ENCODE results near the gene GORAB.

Gene GORAB, protein sequence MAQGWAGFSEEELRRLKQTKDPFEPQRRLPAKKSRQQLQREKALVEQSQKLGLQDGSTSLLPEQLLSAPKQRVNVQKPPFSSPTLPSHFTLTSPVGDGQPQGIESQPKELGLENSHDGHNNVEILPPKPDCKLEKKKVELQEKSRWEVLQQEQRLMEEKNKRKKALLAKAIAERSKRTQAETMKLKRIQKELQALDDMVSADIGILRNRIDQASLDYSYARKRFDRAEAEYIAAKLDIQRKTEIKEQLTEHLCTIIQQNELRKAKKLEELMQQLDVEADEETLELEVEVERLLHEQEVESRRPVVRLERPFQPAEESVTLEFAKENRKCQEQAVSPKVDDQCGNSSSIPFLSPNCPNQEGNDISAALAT

DNA sequence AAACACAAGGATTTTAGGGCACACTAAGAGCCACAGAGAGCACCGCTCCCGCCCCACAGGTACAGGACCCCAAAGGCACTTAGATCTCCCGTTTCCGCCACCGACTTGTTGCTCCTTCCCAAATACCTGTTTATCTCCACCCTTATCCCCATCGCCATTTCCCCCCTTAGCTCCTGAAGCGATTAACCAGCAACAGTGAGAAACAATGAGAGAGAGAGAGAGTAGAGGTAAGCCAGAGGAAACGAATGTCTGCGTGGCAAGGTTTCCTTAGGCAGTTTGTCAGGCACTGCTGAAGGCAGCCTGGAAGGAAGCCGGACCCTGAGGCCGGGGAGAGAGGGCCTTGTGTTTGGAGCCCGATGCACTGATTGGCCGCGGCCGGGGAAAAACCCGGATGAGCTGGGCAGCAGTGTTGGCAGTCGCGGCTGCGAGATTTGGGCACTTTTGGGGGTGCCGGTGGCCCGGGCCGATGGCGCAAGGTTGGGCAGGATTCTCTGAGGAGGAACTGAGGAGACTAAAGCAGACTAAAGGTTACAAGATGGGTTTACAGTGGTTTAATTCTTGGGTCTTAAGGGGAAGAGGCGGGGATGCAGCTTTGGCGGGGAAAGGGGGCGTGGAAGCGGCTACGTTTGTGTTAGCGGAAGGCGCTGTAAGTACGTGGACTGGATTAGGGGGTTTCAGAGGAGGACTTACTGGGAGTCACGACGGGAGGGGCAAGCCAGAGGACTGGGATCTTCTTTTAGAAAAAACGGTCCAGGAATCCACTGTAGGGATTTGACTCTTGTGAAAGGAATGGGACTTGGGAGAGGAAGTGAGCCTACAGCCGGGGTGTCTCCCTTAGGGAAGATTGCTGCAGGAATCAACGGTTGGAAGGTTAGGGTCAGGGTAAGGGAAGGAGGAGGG lies at the start of gene GORAB:
Gene GORAB (plus strand): TSS at position 409 of the 900 bp plus-strand sequence. CDS start 58 bp downstream, at position 467.
- DNase-seq (ENCODE audit: low spot score) = peak; percentile 97

DNA sequence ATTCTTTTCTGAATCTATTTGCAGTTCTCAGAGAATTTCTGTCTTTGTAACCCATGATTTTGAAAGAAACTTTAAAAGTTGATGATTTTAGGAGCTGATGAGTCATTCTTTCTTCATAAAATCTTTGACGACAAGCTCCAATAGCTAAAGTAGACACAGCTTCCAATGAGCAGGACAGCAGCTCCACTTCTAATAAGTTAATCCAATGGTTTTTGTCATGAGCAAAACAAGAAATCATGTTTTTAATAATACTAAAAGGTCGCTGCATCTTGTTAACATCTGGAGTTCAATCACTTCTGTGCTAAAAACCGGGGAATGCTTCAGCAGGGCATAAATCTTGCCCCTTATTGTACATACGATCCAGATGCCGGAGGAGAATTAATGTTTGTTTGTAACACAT lies 48.9 kb upstream of the GORAB start:
- no peak for DNase-seq (ENCODE audit: low spot score)

DNA sequence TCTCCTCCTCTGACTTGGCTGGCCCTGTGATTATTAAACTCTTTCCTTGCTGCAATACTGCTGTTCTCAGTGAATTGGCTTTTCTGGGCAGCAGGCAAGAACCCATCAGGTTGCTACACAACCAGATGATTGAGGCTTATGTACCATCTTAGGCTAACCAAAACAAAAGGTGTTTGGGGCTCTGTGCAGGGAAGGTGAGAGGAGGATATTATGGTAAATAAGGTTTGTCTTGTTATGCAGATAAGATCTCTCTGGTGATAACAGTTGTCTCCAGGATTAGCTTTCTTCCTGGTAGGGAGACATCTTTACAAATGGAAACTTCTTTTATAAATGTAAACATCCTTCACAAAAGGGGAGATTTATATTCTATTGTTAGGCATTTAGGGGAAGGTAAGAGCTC lies 44.5 kb upstream of the GORAB start:
- no peak for DNase-seq (ENCODE audit: low spot score)

DNA sequence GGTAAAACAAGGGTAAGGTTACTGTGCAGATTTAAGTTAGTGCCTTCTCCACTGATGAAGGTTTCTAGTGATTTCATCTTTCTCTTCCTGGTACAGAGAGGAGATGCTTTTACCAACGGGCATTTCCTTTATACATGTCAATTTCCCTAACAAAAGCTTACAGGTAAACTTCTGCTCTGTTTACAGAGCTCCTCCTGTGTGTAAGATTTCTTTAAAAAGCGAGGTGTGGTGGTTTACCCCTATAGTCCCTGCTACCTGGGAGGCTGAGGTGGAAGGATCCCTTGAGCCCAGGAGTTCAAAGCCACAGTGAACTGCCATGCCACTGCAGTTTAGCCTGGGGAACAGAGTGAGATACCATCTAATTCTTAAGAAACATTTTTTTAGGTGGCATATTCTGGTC lies 40.7 kb upstream of the GORAB start:
- DNase-seq (ENCODE audit: low spot score) = no peak

DNA sequence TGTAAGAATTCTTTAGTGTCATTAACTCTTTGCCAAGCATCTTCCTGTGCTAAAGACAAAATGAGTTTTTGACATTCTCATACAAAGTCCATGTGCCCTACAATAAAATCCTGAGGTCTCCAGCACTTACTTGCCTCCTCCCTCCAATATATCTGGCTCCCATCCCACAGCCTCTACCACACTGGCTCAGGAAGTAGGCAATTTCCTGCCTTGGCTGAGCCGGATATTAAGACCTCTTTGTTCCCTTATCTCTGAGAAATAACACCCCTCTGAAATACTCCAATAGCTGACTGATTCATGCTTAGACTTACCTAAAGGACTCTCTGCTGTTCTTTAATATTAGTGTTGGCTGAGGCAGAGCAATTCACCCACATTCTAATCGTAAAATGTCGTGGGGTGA lies 37.6 kb upstream of the GORAB start:
- no peak for DNase-seq (ENCODE audit: low spot score)

DNA sequence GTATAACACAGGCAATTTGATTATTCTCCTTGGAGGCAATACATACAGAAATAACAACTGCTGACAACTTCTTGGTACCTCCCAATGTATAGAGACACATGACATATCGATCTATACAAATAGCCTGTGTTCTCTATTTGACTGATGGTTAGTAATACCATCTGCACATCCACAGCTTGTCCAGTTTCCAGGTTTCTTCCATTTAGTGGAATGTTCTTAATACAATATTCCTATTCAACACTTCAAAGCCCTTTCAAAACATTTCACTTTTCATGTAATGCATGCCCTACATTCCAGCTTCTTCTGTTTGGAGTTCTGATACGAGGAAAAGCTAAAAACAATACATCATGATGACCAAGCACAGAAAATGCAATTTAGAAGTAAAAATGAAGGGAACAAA lies 37.0 kb upstream of the GORAB start:
- no peak for DNase-seq (ENCODE audit: low spot score)

DNA sequence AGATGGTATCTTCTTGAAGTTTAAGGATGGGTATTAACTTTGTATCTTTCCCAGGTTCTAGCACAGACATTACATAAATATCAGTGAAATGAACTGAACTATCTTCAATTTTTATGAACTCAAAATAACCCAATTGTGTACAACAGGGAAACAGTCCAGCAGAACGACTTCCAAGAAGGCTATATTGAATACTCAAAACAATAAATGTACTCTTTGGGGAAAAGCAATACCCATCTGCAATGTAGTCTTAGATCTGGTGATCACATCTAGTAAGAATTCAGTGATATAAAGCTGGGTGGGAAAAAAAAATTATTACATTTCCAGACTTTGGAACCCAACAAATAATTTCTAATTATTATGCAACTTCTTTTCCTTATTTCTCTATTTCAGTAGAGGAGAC lies 33.1 kb upstream of the GORAB start:
- no peak for DNase-seq (ENCODE audit: low spot score)

DNA sequence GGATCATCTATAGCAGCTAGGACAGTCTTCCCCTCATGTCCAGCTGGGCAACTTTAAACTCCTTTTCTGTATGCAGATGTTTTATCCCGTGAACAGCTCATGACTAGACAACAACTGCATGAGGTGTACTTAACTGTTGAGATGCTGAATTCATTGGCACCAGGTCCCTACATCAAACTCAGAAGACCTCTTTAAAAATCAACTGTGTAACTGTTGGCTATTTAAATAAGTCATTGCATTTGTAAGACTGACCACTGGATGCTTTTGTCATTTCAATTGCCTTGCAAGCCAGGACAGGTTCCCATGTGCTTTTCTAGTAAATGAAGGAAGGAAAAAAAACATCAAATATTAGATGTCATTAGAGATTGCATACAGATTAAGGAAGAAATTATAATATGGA lies 28.3 kb upstream of the GORAB start:
- DNase-seq (ENCODE audit: low spot score) = no peak

DNA sequence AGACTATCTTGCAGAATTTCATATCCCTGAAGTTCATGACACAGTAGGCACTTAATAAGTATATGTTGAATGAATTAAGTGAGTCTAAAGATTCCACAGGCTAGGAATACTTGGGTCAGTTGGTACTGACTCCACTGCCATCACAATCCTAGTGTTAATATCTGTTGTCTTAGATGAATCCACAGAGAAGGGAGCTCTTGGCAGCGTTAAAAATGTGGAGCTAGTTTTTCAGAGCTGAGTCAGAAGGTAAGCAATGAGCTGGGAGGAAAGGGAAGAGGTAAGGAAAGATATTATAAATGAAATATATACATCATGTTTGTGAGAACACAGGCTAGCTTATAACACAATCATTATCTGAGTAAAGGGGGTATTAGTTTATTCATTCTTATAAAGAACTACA lies 21.8 kb upstream of the GORAB start:
- no peak for DNase-seq (ENCODE audit: low spot score)

DNA sequence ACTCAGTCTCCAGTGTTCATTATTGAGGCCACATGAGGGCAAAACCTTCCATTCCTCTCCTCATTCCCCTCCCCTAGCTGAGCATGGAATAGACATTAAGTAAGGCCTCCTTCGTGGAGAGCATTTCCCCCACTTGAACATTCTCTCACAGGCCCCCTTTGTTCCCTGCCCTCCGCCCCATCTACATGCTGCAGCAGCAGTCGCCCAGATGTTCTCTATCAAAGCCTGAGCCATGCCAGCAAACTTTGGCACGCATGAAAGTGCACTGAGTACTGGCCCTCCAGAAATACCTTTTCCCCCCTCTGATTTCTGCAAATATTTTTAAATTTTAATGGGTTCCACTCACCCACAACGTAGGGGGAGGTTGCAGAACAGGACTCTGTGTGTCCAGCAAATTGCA lies 20.9 kb upstream of the GORAB start:
- no peak for DNase-seq (ENCODE audit: low spot score)

DNA sequence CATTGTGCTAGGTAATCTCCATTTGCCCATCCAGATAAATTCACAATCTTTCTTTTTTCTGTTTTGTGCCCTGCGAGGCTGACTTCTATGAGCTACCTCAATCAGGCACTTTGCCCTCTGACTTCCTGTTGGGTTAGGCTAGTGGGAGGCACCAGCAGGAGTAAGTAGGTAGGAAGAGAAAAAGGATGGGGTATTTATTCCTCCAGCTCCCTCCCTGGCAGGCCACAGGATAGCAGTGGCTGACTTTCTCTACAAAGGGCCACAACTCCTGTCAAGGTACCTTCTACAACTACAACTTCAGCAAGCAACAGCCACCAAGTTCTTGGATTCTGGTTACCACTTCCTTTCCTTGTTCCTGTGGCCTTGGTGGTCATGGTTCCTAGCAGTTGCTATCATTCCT lies 18.8 kb upstream of the GORAB start:
- no peak for DNase-seq (ENCODE audit: low spot score)

DNA sequence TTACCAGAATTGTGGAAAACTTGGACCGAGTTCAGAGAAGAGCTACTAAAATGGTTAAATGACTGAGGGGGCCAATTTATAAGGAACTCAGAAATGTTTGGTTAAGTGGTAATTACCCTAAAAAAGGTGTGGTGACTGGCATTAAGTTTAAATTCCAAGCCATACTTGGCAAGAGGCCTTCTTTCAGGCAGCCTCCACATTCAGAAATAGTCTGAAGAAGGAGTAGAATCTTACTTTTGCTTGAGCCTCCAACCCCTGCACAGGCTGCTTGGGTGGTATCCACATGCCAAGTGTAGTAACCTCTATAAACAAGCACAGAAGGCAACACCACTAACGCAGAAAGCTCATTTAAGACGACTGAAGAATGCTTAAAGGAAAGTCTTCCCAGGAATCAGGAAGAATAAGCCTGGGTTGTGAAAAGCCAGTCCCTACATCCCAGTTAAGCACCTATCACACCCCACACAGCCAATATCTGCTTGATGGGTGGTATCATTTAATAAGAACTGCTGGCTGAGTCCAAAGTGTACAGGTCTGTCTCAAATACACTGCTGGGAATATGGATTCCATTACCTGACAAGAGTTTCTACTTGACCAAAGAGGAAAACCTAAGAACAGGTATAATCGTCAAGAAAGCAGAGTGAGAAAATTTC lies 13.7 kb upstream of the GORAB start:
- DNase-seq (ENCODE audit: low spot score) = no peak

DNA sequence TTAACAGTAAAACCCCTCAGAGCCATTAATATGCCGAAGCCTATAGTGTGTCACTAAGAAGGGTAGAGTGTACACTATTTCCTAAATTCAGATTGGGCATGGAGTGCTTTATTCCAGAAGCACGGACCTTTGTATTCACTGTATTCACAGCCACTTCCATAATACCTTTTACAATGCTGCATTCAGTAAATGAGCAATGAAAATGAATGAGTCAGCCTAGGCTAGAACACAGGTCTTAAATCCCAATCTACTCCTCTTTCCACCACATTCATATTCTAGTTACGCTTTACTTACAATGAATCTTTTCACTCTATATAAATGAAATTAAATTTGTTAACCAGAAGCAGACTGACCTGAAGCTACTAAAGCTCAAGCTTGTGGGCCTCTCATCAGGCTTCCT lies 13.0 kb upstream of the GORAB start:
- DNase-seq (ENCODE audit: low spot score) = no peak

DNA sequence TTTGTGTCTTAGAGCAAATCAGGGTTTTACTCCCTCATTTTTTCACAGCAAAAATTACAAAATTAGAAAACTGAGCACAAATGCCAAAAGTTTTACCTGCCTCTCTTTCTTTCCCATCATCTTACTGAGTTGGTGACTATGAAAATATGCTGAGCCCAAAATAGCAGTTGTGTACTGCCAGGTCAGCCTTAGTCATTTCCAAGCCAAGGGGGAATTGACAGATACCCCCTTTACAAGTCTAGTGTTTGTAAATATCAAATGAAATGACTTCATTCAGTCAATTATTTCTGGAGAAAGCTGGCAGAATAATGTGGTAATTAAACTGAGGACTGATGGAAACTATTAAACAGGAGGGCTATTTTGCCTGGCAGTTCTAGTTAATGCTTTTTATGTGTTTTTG lies 11.4 kb upstream of the GORAB start:
- no peak for DNase-seq (ENCODE audit: low spot score)

DNA sequence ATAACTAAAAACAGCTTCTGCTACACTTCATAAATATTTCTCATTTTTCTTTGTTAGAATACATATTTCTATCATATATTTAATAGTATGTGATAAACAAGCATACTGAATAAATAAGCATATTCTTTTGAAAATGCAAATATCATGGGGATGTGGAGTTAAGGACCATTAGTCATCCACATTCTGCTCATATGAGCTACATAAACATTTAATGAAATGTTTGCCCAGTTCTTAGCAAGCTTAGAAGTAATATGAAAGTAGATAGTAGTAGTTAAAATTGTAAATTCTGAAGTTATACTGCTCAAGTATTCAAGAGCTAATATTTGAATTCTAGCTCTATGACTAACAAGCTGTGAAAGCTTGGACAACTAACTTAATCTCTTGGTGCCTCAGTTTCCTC lies 10.1 kb upstream of the GORAB start:
- DNase-seq (ENCODE audit: low spot score) = no peak

DNA sequence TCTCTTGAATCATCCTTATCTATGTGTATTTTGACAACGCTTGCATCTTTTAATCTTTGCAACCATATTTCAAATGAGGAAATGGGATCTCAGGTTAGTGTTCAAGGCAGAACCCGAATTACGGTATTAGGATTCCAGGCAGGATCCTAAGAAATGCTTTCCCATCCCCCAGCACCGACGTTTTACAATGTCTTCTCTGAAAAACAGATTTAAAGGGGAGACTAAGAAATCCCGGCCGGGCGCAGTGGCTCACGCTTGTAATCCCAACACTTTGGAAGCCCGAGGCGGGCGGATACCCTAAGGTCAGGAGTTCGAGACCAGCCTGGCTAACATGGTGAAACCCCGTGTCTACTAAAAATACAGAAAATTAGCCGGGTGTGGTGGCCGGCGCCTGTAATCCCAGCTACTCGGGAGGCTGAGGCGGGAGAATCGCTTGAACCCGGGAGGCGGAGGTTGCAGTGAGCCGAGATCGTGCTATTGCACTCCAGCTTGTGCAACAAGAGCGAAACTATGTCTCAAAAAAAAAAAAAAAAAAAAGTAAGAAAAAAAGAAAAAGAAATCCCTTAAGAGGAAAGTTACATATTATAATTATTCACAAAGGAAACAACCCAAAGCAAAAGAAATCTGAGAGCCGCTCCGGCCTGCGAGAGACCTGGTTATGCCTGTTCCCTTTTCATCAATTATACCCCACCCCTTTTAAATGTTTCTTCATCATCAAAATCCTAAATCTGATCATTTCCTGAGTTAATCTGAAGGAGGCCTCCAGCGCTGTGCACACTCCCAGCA lies 801 bp upstream of the GORAB start:
- no peak for DNase-seq (ENCODE audit: low spot score)

DNA sequence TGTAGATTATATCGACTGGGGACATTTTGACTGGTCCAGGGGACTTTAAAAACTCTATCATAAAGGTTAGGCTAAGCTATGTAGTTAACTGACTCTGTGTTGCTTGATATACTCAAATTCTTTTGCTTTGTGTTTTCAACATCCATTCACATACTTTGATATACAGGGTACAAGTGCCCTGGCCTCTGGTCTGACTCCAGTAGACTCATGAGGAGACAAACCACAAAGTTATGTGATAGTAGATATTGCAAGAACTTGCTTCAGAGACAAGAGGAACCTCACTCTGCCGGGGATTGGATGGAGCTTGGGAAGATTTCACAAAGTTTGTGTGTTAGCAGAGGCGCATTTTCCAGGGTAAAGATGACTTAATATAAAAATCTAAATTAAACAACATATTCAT lies 1.3 kb downstream of the GORAB start:
- no peak for DNase-seq (ENCODE audit: low spot score)

DNA sequence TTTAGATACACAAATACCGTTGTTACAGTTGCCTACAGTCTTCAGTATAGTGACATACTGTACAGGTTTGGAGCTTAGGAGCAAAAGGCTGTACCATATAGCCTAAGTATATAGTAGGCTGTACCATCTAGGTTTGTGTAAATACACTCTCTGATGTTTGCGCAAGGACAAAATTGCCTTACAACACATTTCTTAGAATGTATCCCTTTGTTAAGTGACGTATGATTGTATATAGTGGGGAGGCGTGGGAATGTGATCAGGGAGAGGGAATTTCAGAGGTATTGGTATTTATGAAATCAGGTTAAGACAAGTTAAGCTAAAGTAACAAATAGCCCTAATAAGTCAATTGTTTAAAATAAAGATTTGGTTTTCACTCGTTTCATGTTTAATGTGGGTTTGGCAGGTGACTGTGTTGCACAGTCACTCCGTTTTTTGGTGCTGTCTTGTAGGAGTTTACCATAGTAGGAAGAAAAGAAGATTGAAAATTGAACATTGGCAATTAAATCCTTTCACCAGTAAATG lies 2.7 kb downstream of the GORAB start:
- DNase-seq (ENCODE audit: low spot score) = no peak

DNA sequence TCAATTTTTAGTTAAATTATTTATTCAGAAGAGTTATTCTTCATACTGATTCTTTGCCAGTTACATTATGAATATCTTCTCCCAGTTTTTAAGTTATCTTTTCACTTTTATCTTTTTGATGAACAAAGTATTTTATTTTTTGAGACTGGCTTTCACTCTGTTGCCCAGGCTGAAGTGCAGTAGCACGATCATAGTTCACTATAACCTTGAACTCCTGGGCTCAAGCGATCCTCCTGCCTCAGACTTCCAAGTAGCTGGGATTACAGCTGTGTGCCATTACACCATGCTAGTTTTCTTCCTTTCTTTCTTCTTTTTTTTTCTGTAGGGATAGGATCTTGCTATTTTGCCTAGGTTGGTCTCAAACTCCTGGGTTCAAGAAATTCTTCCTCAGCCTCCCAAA lies 3.5 kb downstream of the GORAB start:
- DNase-seq (ENCODE audit: low spot score) = no peak

DNA sequence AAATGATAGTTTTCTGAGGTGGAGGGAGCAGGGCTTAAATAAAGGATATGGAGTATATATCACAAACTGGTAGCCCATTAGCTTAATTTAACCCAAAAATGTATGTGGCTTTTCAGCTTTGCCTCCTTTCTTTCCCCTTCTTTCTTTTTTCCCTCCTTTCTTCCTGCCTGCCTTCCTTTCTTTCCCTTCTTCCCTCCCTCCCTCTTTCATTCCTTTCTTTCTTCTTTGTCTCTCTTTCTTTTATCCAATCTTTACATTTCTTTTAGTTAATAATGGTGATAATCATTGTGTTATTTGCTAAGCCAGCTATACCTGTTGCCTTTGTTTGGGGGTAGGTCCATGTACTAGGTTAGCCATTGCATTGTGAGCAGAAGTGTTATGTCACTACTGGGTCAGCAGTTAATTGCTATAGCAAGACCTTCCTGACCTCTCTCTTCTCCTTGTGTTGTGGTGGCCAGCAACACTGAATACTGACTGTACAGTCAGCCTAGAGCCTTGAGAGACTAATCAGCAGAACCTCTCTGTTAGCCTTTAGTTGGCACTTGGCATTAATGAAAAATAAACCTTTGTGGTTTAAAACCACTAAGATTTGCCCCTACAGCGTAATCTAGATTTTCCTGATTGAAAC lies 5.1 kb downstream of the GORAB start:
- DNase-seq (ENCODE audit: low spot score) = no peak

DNA sequence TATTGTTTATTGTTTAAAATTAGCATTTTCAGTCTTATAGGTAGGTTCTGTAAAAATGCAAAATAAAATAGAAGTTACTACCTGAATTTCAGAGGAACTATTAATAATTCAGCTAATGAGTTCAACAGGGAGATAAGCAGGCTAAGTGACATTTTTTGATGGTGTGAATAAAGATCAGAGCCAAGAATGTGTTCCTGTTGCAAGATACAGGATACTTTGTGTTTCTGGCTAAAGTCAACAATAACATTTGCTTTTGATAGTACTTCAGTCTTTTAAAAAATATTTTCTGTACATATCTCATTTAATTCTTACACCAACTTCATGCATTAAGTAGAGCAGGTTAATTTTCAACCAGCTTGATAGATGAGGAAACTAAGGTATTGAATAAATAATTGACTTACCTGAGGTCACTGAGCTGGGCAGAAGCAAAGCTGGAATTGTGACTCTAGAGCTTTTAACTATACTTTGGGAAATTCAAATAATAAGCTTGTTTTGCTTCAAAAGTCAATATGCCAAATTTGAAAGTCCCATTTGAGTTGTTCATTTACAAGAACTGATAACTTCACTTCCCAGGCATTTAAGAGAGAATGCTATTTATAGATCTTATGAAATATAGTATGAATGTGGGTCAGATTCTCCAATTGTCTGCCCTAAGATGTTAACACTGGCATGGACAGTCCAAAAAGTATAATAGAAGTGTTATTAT lies 6.0 kb downstream of the GORAB start:
- DNase-seq (ENCODE audit: low spot score) = no peak

Measured in NAMALWA (cell line).